Stimulated activated CD4-positive, alpha-beta T cell treated with anti-CD3 and anti-CD28 coated beads, Interleukin-1b, Interleukin-23, amount 100 ng/mL, for 1 hour (primary cell): ENCODE measurements around the gene NRXN2.

Experiments used
- DNase-seq, 2 donors: peaks; one replicate each; pipeline ENCODE4 v3.0.0-alpha.2; 2020; ENCODE audit warnings: low read depth in 2 of 2

The NRXN2 gene

DNA sequence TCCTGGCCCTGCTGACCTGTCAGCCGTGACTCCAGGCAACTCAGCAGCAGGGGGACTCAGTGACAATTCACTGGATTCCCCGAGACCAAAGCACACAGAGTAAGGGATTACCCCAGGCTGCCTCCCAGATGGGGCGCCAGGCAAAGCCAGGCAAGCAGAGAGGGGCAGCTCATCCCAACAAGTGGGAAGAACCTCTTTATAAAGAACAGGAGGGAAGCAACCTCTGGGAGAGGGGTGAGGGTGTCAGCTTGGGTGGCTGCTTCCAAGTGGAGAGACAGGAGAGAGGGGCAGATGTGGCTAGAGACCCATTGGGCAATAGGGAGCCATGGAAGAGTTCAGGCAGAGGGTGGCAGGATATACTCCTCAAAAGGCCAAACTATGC, 130.8 kb downstream of the NRXN2 start:
- no peak for DNase-seq

GRCh38 chr11:64591257-64592233, 131.5 kb downstream of the NRXN2 start:
- DNase-seq: no peak

DNA sequence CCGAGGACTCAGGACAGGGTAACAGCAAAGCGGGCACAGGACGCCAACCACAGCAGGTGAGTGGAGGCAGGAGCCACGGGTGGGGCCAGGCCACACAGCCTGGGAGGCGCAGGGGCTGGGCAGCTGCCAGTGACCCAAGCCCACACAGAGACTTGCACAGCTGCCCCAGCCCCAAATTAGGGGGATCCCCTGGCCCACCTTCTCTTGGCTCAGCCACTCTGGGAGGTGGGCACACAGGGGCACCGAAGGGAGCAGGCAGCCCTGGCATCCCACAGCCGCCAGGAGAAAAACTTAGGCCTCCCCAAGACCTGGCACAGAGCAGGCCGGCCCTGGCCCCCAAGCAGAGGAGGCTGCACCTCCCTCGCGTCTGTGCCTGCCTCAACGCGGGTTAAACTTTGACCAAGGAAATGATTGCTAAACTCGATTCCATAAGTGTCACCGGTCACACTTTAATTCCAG, 132.2 kb downstream of the NRXN2 start, which contains the start of gene SLC22A12:
SLC22A12 (plus strand) TSS at position 458 of the 459 bp plus-strand sequence. CDS start 337 bp downstream, outside the sequence.
- DNase-seq: no peak

DNA sequence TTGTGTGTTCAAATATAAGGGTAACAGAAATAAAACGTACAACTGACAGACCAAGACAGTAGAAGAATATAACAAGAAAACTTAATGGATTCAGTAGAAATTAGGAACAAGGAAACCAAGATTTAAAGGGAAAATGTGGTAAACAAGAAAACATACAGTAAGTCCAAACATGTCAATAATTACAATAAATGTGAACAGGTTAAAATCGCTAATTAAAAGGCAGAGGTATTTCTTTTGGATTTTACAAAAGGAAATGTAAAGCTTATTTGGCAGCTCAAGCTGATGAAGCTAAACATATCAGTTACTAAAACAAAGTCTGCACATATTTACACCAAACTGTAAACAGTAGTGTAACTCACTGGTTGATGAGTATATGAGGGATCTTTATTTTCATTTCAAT, 134.3 kb downstream of the NRXN2 start:
- no peak for DNase-seq

DNA sequence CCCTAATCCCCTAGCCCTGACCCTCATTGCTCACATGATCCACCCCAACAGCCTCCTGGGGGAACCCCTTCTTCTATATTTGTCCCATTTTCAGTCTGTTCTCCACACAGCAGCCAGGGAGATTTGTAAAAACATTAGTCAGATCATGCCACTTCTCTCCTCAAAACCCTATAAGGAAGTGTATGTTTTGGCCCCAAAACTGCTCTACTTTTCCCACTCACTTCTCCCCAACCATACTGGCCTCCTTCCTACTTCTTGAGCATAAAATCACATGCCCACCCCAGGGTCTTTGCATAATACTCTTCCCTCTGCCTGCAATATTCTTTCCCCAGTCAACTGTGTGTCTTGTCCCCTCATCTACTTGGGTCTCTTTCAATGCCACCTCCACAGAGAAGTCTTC, 136.6 kb downstream of the NRXN2 start:
- no peak for DNase-seq

- DNase-seq: no peak
Measured at GRCh38 chr11:64585150-64585549, 137.8 kb downstream of the NRXN2 start.

DNA sequence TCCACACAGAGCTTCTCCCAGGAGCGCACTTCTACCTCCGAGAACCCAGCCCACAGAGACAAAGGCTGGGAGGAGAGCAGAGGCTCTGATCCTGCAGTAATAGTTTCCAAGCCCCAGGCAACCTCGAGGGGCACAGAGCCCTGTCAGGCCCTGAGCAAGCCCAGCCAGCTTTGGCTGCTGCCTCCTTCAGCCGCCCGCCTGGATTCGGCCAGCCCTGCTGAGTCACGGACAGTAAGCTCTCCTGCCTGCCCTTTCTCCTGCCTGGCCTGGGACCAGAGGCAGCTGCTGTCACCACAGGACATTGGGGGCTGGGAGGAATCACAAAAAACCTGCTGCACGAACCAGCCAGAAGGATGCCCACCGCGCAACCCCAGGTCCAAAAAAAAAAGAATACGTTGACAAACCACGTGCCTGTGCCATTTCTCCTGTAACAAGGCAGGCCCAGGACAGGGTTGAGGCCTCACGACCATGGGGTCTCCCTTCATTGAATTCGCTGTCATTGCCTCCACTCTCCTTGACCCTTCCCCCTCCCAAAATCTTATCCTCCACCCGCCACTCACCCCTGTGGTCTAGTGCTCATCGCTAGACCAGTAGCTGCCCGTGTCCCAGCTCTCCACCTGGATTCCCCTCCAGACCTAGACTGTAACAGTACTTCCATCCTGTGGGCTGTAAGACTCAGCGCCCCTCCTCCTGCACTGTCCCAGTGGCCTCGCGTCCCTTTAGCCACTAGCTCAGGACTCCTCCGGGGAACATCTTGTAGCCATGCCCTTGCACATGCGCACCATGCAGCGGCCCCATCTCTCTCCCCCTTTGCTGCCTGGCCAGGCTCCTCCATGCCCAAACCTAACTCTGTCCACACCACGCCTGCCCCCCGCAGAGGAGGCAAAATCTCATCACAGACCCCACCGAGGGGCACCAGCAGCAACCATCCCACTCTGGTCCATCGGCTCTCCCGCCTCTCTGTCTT, 139.4 kb downstream of the NRXN2 start:
- DNase-seq: no peak

DNA sequence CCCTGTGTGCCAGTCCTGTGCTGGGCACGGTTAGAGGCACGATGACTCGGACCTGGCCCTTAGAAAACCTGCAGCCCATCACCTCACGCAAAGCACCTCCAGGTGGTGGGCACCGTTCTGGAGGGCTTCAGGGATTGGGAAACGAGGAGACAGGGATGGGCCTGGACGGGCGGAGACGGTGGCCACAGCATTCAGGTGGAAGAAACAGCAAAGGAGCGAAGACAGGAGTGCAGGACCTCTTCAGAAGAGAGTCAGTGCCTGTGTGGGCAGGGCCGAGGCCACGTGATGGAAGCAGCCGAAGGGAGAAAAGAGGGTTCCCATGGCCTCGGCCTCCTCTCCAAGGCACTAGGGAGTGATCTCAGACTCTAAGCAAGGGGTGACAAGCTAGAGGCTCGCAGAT, 140.1 kb downstream of the NRXN2 start:
- no peak for DNase-seq

- no peak for DNase-seq
Measured at GRCh38 chr11:64581057-64581523, 141.9 kb downstream of the NRXN2 start.

DNA sequence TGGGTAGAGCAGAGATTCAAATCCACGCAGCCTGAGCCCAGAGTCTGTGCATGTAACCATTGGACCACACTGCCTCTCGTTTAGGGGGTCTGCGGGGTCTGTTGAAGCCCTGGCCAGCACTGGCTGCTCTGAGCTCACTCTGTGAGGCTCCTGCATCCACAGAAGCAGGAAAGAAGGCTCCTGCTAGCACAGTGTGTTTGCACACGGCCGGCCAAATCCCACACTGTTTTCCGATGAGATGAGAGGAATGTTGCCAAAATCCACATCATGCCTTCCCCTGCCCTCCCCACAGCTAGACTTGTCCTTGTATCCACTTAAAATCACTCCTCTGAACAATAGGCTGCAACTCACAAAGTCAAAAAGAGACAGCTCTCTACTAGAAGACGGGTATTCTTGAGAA, 142.6 kb downstream of the NRXN2 start:
- no peak for DNase-seq

DNA sequence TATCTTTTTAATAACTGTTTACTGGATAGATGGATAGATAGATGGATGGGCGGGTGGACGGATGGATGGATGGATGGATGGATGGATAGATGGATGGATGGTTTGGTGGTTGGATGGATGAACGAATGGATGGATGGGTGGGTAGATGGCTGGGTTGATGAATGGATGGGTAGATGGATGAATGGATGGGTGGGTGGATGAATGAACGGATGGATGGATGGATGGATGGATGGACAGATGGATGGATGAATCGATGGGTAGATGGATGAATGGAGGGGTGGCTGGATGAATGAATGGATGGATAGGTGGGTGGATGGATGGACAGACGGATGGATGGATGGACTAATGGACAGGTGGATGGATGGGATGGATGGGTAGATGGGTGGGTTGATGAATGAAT, 145.8 kb downstream of the NRXN2 start:
- DNase-seq: no peak

DNA sequence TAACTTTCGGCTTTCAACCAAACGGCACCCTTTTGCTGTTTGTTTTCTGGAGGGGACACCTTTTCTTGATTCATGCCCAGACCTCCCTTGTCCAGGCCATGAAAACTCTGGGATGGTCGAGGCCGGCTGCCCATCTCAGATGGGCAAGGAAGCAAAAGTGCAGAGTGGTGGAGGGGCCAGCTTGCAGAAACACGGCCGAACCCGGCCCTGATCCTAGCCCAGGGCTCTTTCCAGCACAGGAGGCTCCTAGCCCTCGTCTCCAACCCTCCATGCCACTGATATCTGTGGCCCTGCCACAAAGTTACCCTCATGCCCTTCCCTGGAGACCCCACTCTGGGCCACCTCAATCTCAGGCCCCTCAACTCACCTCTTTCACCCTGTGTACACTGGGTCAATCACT, 150.9 kb downstream of the NRXN2 start:
- no peak for DNase-seq

DNA sequence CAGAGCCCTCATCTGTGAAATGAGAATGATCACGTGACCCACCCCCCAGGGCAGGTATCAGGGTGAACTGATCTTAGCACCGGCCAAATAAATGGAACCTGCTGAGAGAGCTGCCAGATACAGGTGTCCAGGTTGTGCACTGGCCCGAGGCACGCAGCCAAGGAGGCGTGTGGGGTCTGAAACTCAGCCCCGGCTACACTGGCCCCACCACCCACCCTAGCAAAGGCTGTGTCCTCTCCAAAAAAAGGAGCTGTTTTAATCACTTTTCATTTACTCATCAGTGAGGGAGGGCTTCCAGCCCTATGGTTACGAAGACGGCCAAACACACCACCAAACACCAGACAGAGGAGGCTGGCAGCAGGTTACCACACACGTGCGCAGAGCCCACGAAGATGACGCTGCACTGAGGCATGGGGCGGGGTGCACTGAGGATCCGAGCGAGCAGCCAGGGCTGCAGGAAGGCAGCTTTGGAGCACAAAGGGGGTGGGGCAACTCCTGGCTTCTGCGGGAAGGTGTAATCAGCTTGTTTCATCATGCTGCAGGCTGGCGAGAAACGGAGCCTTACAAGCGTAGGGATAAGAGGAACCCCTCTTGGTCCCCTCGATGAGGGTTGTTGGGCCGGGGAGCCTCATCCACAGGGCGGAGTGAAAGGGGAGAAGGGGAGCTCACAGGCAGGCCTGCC, 151.4 kb downstream of the NRXN2 start:
- no peak for DNase-seq

DNA sequence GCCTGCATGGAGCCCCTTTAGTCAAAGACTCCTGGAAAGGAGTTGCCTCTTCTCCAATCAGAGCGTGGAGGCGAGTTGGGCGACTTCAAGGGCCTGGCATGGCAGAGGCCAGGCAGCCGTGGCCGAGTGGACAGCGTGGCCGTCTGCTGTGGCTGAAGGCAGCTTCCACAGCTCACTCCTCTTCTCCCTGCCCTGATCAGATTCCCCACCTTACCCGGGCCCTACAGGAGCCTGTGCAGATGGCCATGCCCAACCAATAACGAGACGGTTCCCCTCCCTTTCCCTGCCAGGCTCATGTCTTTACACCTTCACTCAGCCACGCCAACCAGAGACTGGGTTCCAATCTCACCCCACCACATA, 152.0 kb downstream of the NRXN2 start:
- DNase-seq: no peak

DNA sequence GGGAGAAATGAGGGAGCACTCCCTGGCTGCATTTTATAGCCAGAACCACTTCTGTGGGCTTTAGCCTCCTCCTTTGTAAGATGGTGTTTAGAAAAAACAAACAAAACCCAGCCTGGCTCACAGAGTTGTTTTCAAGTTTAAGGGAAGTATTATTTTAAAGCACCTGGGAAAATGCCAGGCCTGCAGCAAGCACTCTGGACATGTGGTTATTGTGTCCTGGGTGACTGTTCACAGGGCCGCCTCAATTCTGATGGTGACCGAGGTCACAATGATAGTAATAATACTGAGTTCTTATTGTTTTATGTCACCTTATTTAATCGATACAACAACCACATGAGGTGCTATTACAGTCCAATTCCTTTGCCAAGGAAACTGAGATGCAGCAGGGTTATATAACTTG, 152.7 kb downstream of the NRXN2 start:
- no peak for DNase-seq

DNA sequence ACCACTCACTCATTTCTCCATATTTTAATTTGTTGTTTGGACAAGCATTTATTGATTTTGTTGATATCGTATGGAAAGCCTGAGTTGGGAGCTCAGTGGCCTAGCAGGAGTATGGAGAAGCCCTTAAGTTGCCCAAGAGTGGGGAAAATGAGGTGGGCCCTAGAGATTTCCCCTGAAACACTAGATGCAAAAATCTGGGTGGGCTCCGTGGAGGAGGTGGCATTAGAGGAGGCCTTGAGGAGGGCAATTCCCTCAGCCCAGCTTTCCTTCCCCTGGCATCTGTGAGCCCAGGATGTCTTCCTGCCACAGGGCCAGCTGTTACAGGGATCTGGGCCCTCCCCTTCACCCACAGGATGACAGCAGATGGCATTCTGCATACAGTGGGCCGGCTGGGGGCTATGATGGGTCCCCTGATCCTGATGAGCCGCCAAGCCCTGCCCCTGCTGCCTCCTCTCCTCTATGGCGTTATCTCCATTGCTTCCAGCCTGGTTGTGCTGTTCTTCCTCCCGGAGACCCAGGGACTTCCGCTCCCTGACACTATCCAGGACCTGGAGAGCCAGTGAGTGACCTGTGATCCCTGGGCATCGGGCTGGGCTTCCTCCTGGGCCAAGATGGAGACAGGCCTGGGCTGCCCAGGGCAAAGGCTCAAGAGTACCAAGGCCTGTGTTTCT, 153.6 kb downstream of the NRXN2 start:
- no peak for DNase-seq

DNA sequence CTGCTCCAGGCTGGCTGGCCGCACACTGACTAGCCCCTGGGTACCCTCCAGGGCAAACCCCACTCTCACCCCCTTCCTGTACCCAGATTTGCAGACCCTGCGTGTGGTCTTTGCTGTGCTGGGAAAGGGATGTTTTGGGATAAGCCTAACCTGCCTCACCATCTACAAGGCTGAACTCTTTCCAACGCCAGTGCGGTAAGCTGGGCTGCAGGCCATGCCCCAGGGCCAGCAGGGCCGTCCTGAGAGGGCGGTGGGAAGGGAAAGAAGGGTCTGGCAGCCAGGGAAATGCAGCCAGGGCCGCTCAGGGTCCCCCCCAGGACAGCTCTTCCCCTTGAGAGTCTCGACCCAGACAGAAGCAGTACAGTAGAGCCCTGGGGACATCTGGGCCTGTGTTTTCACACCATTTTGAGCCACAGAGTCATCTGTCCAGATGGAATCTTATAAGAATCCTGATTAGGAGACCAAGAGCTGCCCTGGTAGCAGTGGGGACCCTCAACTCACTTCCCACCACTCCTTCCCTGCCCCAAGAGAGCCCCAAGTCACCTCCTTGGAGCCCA, 154.3 kb downstream of the NRXN2 start:
- no peak for DNase-seq

DNA sequence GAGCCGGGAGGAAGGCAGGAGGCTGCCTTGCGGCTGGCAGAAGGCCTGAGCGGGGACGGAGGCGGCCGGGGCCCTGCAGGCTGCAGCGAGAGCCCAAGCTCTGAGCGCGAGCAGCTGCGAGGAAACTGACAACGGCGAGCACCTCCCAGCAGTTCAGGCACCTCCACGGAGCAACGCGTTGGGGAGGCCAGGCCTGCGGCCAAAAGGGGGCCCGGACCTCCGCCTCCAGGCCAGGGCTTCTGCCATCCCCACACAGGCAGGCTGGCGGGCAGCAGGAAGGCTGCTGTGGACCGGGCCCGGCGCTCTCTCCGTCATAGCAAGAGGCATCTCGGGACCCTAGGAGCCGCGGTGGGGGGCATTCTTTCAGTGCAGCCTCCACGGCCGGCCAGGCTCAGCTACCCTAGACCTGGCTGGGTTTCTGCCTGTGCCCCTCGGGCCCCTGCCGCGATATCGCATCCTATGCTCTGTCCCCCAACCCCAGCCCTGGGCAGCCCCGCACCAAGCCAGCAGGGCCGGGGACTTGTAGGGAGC, 154.9 kb downstream of the NRXN2 start:
- DNase-seq: no peak

DNA sequence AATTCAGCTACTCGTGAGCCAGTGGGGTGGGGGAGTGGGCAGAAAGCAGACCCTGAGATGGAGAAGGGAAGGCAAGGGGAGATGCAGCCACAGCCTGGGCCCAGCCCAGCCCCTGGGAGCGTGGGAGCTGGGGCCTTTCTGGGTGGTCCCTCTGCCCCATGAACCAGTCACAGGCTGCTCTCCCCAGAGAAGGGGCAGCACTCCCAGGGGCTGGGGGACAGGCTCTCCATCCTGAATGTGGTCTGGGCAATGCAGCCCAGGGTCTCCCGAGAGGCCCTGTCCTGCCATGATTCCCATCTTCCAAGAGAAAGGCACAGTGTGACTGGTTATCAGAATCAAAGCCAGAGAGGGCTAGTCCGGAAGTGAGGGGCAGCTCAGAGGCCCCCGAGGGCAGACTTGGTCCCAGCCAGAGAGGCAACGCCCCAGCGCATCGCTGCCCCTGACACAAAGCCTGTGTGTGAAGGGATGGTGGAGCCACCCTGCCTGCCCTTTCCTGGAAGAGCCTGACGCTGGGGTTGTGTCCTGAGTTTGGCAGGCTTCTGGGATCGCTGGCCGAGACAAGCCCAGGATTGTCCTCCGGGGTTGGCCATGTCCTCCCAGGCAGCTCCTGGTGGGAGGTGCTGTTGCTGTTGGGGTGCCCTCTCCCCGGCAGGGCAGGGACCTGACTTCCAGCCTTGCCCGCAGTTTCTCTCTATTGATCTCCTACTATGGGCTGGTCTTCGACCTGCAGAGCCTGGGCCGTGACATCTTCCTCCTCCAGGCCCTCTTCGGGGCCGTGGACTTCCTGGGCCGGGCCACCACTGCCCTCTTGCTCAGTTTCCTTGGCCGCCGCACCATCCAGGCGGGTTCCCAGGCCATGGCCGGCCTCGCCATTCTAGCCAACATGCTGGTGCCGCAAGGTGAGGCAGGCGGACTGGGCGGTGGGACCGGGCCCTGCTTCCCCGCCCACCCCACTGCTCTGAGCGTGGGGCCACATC, 155.8 kb downstream of the NRXN2 start:
- no peak for DNase-seq
